Naive thymus-derived CD8-positive, alpha-beta T cell (primary cell): Measurements from ENCODE around the gene CACNA2D3. TPM values are rescaled to one million over a fixed set of nuclear protein-coding genes. Genes with fewer than 3 reads are reported as not detected.

Source experiments
- ATAC-seq, 2 donors: fragments of 150-1000 bp; cut with Tn5 transposase in 1 of 2; sonication (Bioruptor Pico), chemical (Tn5 transposase) in 1 of 2; 1 replicate in 1 of 2; 2 replicates in 1 of 2; pipeline ENCODE4 v1.10.0; 2021; ENCODE audit warnings: mild to moderate bottlenecking in 2 of 2, moderate library complexity in 2 of 2
- POLR2A ChIA-PET: fragments of 350-600 bp; sonication (Branson Sonifier 250); formaldehyde crosslinking; loops from one replicate; lab custom pipeline; 2021; ENCODE audit warnings: antibody characterized with exemption; lab: Charles Lee
- DNase-seq, 10 donors: peaks; one replicate each; pipeline versions ENCODE4 v3.0.0 to v3.0.0-alpha.2; 2020 to 2022
- H3K27ac Mint-ChIP-seq, 10 donors: one replicate each; pipeline ENCODE4 v1.8.0; 2020 to 2022; ENCODE audit warnings: mild to moderate bottlenecking in 10 of 10, mixed read lengths in 10 of 10, moderate library complexity in 4 of 10, inconsistent platforms in 1 of 10
- H3K27me3 Mint-ChIP-seq, 5 donors: one replicate each; pipeline ENCODE4 v1.8.0; 2021 to 2022; ENCODE audit warnings: mixed read lengths in 5 of 5
- H3K36me3 Mint-ChIP-seq, 3 donors: one replicate each; pipeline ENCODE4 v1.8.0; 2020 to 2022; ENCODE audit warnings: mixed read lengths in 3 of 3, mild to moderate bottlenecking in 2 of 3, inconsistent platforms in 1 of 3
- H3K4me1 Mint-ChIP-seq, 4 donors: one replicate each; pipeline ENCODE4 v1.8.0; 2021 to 2022; ENCODE audit warnings: mixed read lengths in 4 of 4
- H3K4me3 Mint-ChIP-seq, 10 donors: one replicate each; pipeline ENCODE4 v1.8.0; 2020 to 2022; ENCODE audit warnings: mild to moderate bottlenecking in 10 of 10, mixed read lengths in 10 of 10, moderate library complexity in 6 of 10, inconsistent platforms in 1 of 10
- H3K9me3 Mint-ChIP-seq, 9 donors: one replicate each; pipeline ENCODE4 v1.8.0; 2020 to 2022; ENCODE audit warnings: mixed read lengths in 9 of 9, mild to moderate bottlenecking in 3 of 9, inconsistent platforms in 1 of 9, moderate library complexity in 1 of 9
- polyA plus RNA-seq, 3 donors: library from polyadenylated mRNA; unstranded; fragments of 300-500 nt; fragmentation: Illumina TruSeq; gene quantifications; one replicate each; pipeline ENCODE4 v1.2.3, GENCODE V29; 2021
- total RNA-seq, 8 experiments: library from RNA in 2 of 8; stranded (reverse) in 2 of 8; gene quantifications; one replicate each; pipeline ENCODE4 v1.2.3 and lab custom pipeline; 2021 to 2026

The CACNA2D3 gene
- total and polyA plus RNA-seq, 5 experiments from 2014 or later = not detected

DNA sequence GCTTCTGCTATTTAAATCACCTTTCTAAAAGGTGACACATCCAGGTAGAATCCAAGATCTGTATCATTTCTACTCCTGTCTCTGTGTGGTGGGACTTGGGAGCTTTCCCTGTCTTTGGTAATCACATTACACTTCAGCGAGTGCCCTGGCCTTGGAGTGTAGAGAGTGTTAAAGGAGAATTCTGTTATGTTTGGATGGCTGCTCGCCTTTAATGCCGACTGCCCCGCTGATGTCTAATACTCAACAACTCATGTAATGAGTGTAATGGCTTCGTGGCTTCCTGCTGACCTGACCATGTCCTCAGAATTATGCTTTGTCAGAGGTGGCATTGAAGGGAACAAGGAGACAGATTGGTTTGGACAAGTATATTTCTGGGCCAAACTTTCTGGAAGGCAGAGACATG lies 871.8 kb downstream of the CACNA2D3 start:
- POLR2A ChIA-PET = interaction anchor here (0.6 kb wide), 1 partner anchor 179 kb away, joined by 6 read pairs; no protein-coding TSS in a partner anchor
- ATAC-seq = no peak
- Mint-ChIP-seq H3K4me3 (no peak overlapping the region), H3K27ac (no peak overlapping the region), H3K4me1 (no peaks in the 10 kb centered on the region), H3K27me3 (peaks cover 0 to 2% (median 0%) of the 10 kb centered on the region in 5 donors), H3K9me3 (peaks cover 0 to 12% (median 2%) of the 10 kb centered on the region in 9 donors), H3K36me3 (no peaks in the 10 kb centered on the region)
- no peak for DNase-seq

DNA sequence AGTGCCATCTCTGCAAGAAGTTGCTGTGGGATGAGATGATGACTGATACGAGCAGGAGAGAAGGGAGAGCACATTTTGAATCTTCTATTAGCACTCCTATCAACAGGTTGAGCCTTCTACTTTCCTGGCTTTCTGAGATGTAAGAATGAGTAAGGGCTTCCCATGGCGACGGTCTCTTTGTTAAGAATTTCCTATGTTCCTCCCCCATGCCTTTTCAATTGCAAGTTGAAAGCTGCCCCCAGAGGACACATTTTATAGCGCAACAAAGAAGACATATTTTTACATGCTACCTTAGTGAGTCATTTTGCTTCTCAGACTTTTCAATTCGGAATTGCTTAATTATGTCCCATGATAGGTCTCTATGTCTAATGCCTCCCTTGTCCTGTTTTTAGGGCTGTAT lies 876.8 kb downstream of the CACNA2D3 start:
- H3K4me1 Mint-ChIP-seq = no peaks in the 10 kb centered on the region
- DNase-seq = no peak
- no peaks in the 10 kb centered on the region for H3K36me3 Mint-ChIP-seq
- POLR2A ChIA-PET = no interaction called here
- H3K27me3 Mint-ChIP-seq = peaks cover 0 to 2% (median 0%) of the 10 kb centered on the region in 5 donors
- H3K27ac Mint-ChIP-seq = no peak overlapping the region
- peaks cover 0 to 12% (median 2%) of the 10 kb centered on the region in 9 donors for H3K9me3 Mint-ChIP-seq
- no peak overlapping the region for H3K4me3 Mint-ChIP-seq
- no peak for ATAC-seq

DNA sequence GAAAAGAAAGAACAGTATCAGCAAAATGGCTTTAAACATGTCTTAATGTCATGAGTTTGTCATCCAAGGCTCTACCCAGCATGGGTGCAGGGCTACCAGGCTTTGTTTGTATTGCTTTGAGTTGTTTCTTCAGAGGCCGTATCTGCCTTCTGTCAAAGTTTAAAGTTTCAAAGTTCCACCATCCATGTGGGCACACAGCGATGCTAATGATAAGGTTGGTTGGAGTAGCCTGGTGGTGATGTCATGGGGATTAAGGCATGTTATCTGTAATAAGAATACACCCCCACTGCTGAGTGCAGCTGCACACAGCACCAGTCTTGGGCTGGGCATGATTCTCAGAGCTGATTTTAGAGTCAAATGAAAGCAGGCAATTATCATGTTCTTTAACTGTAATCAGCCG lies 877.5 kb downstream of the CACNA2D3 start:
- ATAC-seq (no peak), DNase-seq (no peak)
- H3K4me1 Mint-ChIP-seq = no peaks in the 10 kb centered on the region
- no peak overlapping the region for H3K27ac Mint-ChIP-seq
- POLR2A ChIA-PET = no interaction called here
- peaks cover 0 to 12% (median 2%) of the 10 kb centered on the region in 9 donors for H3K9me3 Mint-ChIP-seq
- no peak overlapping the region for H3K4me3 Mint-ChIP-seq
- H3K36me3 Mint-ChIP-seq = no peaks in the 10 kb centered on the region
- peaks cover 0 to 5% (median 0%) of the 10 kb centered on the region in 5 donors for H3K27me3 Mint-ChIP-seq

DNA sequence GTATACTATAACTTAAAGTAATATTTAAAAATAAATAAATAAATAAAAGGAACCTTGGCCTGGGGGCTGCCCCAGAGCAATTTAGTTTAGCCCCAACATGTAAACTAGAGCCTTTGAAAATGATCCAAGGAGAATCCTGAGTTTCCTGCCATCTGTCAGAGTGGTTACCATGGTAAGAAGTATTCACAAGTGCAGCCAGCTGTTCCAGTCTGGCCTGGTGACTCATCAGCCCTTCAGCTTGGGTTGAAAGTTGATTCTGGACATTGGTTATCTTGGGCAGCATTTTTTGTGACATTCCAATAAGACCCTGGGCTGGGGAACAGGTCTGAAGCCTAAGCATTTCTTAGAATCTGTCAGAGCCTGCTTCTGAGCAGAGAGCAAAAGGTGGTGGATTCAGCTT lies 878.2 kb downstream of the CACNA2D3 start:
- H3K27me3 Mint-ChIP-seq = peaks cover 0 to 5% (median 0%) of the 10 kb centered on the region in 5 donors
- ATAC-seq = no peak

DNA sequence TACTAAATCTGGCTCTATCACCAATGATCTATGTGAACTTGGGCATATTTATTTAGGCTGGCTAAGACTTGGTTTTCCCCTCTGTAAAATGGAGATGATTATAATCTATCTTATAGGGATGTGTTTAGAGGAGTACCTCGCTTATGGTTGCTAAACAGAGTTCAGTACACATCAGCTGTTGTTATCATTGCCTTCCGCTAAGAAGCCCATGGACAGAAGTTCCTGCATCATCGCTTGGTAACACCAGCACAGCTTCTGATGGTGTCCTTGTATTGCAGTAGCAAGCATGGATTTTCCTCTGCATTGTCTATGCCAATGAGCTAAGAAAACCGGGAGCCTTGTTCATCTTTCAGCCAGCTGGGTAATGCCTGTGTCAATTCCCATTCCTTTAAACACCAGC lies 878.6 kb downstream of the CACNA2D3 start:
- ATAC-seq (no peak), DNase-seq (no peak)
- H3K27ac Mint-ChIP-seq = no peak overlapping the region
- H3K4me3 Mint-ChIP-seq = no peak overlapping the region
- H3K36me3 Mint-ChIP-seq = no peaks in the 10 kb centered on the region
- no peaks in the 10 kb centered on the region for H3K4me1 Mint-ChIP-seq
- peaks cover 0 to 5% (median 2%) of the 10 kb centered on the region in 5 donors for H3K27me3 Mint-ChIP-seq
- H3K9me3 Mint-ChIP-seq = peaks cover 0 to 8% (median 2%) of the 10 kb centered on the region in 9 donors
- POLR2A ChIA-PET = no interaction called here

More for the DNA sequence above, 878.2 kb downstream of the CACNA2D3 start:
- Mint-ChIP-seq H3K36me3 (no peaks in the 10 kb centered on the region), H3K4me3 (no peak overlapping the region), H3K9me3 (peaks cover 0 to 11% (median 2%) of the 10 kb centered on the region in 9 donors), H3K4me1 (no peaks in the 10 kb centered on the region), H3K27ac (no peak overlapping the region)
- no peak for DNase-seq
- POLR2A ChIA-PET = no interaction called here

DNA sequence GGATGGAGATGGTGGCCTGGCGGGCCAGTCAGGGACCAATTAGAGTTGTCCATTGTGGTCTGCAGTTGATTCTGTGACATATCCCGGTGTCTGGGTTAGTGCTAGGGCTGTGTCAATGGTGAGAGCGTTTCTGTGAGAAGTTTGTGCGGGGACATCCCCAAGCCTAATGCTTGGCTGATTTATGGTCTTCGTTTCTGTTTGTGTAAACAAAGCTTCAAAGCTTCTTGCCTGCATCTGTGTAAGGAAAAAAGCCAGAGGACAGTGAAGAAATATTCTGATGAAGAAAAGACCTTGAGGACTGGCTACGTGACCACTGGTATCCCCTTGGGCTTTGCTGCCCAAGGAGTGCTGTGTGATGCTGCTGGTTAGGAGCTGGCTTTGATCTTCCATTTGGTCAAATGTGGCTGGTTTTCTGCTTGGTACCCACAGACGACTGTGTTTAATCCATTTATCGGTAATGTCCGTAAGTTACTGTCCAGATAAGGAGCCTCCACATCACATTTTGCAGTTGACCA lies 880.1 kb downstream of the CACNA2D3 start:
- peaks cover 0 to 10% (median 4%) of the 10 kb centered on the region in 5 donors for H3K27me3 Mint-ChIP-seq
- H3K9me3 Mint-ChIP-seq = peaks cover 0 to 10% (median 2%) of the 10 kb centered on the region in 9 donors
- H3K4me1 Mint-ChIP-seq = no peaks in the 10 kb centered on the region
- DNase-seq (no peak), ATAC-seq (no peak)
- H3K27ac Mint-ChIP-seq = no peak overlapping the region
- H3K36me3 Mint-ChIP-seq = no peaks in the 10 kb centered on the region
- POLR2A ChIA-PET = no interaction called here
- H3K4me3 Mint-ChIP-seq = no peak overlapping the region

DNA sequence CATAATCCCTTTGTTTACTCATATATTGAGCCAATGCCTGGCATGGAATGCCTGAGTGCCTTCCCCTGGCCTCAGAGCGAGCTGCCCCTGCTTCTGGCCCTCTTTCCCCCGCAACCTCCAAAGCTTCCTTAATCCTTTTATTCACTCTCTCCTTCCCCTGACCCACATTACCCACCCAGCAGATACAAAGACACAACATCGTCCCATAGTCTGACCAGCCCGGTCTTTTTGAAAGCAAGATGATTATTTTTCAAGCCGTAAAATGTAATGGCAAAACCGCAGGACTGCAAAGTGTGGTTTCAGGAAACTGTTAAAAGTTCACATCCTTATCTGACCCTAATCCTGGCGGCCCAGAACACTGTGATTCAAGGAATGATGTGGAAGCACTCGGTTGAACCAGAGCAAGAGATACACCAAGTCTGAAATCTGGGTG lies 883.9 kb downstream of the CACNA2D3 start:
- POLR2A ChIA-PET = no interaction called here
- H3K9me3 Mint-ChIP-seq = peaks cover 0 to 10% (median 2%) of the 10 kb centered on the region in 9 donors
- no peak overlapping the region for H3K27ac Mint-ChIP-seq

DNA sequence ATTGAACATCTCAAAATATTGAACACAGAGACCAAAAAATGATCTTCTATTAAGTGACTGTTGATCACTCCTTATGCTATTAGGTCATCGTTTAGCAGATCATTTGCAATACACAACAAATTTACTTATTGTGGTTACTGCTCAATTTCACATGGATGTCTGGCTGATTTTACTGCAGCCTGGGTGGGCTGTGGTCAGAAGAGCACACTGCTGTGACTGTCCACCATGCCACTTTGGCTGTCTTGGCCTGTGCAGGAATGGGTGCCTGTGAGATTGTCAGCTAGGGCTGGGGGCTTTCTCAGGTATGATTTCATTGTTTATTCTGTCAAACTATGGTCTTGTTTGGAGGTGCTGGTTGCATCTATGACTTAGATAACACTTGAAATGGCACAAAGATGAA lies 885.6 kb downstream of the CACNA2D3 start:
- ATAC-seq = no peak

More for the DNA sequence above, 883.9 kb downstream of the CACNA2D3 start:
- peaks cover 0 to 10% (median 6%) of the 10 kb centered on the region in 5 donors for H3K27me3 Mint-ChIP-seq
- DNase-seq = no peak
- ATAC-seq = no peak
- H3K4me3 Mint-ChIP-seq = no peak overlapping the region
- H3K36me3 Mint-ChIP-seq = no peaks in the 10 kb centered on the region
- no peaks in the 10 kb centered on the region for H3K4me1 Mint-ChIP-seq

DNA sequence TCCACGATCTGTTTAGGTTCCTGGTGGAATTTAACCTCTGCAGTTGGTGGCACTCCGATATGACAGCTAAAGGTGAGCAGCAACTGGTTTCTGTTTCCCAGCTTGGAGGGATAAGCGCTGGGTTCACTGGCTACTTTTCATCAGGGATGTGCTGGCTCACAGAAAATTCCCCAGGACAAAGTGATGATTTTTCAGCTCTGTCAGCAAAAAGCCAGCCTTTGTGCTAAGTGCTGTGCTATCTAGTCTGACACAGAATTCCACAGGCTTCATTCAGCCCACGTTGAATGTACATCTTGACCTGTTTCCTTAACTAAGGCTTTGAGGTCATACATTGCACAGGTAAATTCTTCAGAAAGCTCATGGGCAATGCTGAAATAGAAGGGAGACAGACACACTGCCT lies 887.0 kb downstream of the CACNA2D3 start:
- Mint-ChIP-seq H3K9me3 (peaks cover 0 to 10% (median 2%) of the 10 kb centered on the region in 9 donors), H3K36me3 (no peaks in the 10 kb centered on the region), H3K4me3 (no peak overlapping the region), H3K27me3 (peaks cover 0 to 16% (median 6%) of the 10 kb centered on the region in 5 donors), H3K27ac (no peak overlapping the region), H3K4me1 (no peaks in the 10 kb centered on the region)
- ATAC-seq (no peak), DNase-seq (no peak)
- POLR2A ChIA-PET = no interaction called here

More for the DNA sequence above, 885.6 kb downstream of the CACNA2D3 start:
- H3K27ac Mint-ChIP-seq = no peak overlapping the region
- POLR2A ChIA-PET = no interaction called here
- H3K36me3 Mint-ChIP-seq = no peaks in the 10 kb centered on the region
- no peak for DNase-seq
- H3K9me3 Mint-ChIP-seq = peaks cover 0 to 10% (median 2%) of the 10 kb centered on the region in 9 donors
- no peaks in the 10 kb centered on the region for H3K4me1 Mint-ChIP-seq
- H3K4me3 Mint-ChIP-seq = no peak overlapping the region
- peaks cover 0 to 16% (median 6%) of the 10 kb centered on the region in 5 donors for H3K27me3 Mint-ChIP-seq

DNA sequence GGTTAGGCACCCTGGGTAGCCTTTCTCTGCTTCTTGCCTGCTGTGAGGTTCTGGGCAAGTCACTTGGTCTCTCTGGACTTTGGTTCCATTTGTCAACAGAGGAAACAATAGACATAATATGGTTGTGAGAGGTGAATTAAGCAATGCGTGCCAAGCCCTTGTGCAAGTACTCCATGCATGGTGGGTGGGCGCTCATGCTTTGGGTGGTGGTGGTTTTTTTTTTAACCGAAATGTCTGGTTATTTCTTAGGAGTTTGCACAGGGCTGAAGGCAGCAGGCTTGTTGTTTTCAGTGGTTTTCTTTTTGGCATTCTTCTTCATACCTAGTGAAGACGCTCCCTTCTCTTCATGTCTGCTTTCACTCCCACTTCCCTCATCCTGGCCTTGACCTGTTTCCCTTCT lies 889.7 kb downstream of the CACNA2D3 start:
- POLR2A ChIA-PET = no interaction called here
- peaks cover 0 to 12% (median 0%) of the 10 kb centered on the region in 5 donors for H3K27me3 Mint-ChIP-seq
- H3K27ac Mint-ChIP-seq = no peak overlapping the region
- no peak for ATAC-seq
- H3K36me3 Mint-ChIP-seq = no peaks in the 10 kb centered on the region
- DNase-seq = no peak
- H3K4me3 Mint-ChIP-seq = no peak overlapping the region
- H3K9me3 Mint-ChIP-seq = peaks cover 0 to 8% (median 0%) of the 10 kb centered on the region in 9 donors
- H3K4me1 Mint-ChIP-seq = no peaks in the 10 kb centered on the region

DNA sequence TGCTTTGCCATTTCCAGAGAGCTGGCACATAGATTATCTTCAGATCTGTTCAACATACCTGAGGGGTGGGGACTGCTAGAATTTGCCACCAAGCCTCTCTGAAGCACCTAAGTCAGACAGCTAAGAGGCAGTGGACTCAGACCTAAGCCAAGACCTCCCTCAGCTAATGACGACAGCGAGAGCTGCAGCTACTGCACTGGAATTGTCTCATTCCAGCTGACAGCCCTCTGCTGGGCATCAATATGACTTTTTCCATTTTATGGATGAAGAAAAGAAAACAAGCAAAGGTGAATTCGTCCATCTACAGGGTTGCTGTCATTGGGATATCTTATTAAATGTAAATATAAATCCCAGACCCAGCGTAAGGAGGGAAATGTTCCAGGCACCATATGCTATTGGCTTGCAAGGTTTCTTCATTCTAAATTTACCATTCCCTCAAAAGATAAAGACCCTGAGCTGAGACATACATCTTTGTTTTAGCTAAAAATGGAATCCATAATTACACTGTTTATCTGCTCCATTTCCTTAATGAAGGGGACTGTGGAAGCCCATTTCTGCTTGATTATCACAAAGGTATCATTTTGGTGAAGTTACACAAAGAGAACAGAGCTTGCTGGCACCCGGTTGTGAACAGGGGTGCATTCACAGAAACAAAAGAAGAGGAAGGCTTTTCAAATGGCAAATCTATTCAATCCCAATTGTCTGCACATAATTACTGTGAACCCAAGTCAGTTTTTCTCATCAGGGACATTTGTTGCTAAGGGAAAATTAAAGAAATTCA lies 891.0 kb downstream of the CACNA2D3 start:
- Mint-ChIP-seq H3K9me3 (peaks cover 0 to 8% (median 0%) of the 10 kb centered on the region in 9 donors), H3K27ac (no peak overlapping the region), H3K4me3 (no peak overlapping the region), H3K36me3 (no peaks in the 10 kb centered on the region), H3K27me3 (peaks cover 0 to 12% (median 0%) of the 10 kb centered on the region in 5 donors), H3K4me1 (no peaks in the 10 kb centered on the region)
- no peak for ATAC-seq
- DNase-seq = no peak
- POLR2A ChIA-PET = no interaction called here

DNA sequence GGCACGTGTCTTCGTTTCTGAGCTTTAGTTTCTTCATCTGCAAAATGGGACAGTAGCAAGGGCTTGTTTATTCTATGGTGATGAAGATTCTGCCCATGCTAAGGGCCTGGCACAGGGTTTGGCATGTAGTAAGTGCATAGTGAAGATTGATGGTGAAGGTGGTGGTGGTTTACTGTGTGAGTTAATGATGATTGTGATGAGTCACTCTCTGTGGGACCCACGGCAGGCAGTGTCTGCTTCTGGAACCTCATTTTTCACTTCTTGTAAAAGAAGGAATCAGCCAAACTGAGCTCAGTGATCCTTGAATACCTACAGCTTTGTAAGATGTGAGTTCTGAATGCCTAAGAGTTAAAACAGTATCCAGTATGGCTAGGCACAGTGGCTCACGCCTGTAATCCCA lies 891.7 kb downstream of the CACNA2D3 start:
- no peak overlapping the region for H3K27ac Mint-ChIP-seq
- POLR2A ChIA-PET = no interaction called here
- ATAC-seq = no peak
- no peak overlapping the region for H3K4me3 Mint-ChIP-seq
- DNase-seq = no peak
- H3K27me3 Mint-ChIP-seq = peaks cover 0 to 12% (median 0%) of the 10 kb centered on the region in 5 donors
- H3K4me1 Mint-ChIP-seq = no peaks in the 10 kb centered on the region
- H3K36me3 Mint-ChIP-seq = no peaks in the 10 kb centered on the region
- peaks cover 0 to 8% (median 0%) of the 10 kb centered on the region in 9 donors for H3K9me3 Mint-ChIP-seq

DNA sequence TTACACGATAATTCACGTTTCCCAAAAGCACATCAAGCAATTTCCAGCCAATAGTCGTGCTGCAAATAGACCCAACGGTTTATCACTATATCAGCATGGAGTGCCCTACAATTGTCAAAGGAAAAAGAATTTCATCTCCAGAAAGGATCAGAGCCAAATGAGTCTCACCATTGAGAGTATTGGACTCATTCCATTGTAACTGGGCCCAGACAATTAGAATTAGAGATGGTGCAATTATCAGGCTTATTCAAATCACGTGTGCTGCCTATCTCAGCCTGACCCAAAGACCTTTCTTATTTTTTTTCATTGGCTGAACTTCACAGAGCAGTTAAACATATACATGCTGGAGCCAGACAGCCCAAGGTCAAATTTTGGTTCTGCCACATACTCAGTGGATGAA lies 892.6 kb downstream of the CACNA2D3 start:
- Mint-ChIP-seq H3K4me3 (no peak overlapping the region), H3K4me1 (no peaks in the 10 kb centered on the region), H3K36me3 (no peaks in the 10 kb centered on the region), H3K27me3 (peaks cover 0 to 12% (median 0%) of the 10 kb centered on the region in 5 donors), H3K9me3 (peaks cover 0 to 8% (median 0%) of the 10 kb centered on the region in 9 donors), H3K27ac (no peak overlapping the region)
- ATAC-seq (no peak), DNase-seq (no peak)
- POLR2A ChIA-PET = no interaction called here
